HG02642 (cell line): ENCODE measurements around the gene CYB5RL.
"Not testable (repeated sequence)": the region's sequence is repeated elsewhere in the genome, so short reads cannot be mapped to it uniquely, and the experiment has no call there.

Experiments used
- ATAC-seq: cut with Tn5 transposase; IDR thresholded peaks from one replicate; pipeline ENCODE4 v1.9.1; 2021; ENCODE audit warnings: mild to moderate bottlenecking; ENCODE audit not compliant: unreplicated experiment, poor library complexity

The CYB5RL gene

DNA sequence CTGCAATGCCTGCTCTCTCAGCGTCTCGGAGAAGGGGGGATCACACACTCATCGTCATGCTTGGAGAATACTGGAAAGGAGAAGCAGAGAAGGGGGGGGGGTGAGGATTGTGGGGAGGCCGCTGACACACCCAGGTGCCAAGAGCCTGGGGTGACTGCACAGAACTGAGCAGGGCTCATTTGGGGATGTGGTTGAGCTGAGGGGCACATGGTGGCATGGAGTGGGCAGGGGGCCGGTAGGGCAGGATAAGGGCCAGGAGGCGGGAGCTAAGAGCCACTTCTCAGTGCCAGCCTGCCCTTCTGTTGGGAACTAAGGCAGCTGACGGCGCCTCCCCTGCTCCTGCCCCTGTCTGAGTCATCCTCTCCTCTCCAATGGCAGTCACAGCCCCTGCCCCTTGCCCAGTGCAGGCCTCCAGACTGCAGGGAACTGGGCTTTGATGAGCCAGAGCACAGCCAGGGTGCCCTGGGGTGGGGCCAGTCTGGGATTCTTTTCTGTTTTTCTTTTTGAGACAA, 27.3 kb upstream of the CYB5RL start:
- no peak for ATAC-seq

DNA sequence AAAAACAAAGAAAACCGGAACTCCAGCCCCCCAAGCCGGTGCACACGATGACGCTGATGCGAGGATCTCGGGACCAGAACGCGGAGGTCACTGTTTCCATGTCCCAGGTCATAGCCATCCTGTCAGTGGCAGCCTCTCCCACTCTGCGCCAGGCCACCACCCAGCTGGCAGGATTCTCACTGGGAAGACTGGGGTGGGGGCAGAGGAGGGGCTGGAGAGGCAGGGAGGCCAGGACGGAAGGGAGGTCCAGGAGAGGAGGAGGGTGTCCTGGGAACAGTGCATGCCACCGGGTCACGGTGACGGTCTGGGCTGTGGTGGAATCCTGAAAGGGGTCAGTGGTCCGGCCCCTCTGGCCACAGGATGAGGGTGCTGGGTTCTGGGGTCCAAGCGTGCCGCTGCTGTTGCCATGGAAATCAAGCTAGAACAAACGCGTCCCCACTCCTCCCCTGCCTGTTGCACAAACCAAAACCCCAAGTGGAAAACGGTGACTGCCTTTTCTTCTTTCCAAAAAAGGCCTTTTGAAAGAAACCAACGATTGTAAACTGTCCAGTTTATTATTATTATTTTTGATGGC, 26.2 kb upstream of the CYB5RL start:
- ATAC-seq: no peak

DNA sequence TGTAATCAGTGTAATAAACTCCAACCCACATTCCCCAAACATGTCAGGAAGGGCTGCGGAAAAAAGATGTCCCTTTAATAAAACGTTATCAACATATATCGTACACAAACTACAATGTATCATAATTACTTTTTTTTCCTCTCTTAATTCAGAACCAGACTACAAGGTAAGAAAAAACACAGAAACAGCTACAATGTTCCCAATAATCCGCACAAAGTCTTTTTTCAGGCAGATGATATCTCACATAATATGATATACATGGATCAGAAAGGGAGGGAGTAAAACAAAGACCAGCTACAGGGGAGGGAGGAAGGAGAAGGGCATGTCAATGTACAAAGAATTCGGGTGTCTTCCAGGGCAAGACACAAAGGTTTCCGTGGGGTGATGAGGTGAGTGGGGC, 25.5 kb upstream of the CYB5RL start:
- no peak for ATAC-seq

DNA sequence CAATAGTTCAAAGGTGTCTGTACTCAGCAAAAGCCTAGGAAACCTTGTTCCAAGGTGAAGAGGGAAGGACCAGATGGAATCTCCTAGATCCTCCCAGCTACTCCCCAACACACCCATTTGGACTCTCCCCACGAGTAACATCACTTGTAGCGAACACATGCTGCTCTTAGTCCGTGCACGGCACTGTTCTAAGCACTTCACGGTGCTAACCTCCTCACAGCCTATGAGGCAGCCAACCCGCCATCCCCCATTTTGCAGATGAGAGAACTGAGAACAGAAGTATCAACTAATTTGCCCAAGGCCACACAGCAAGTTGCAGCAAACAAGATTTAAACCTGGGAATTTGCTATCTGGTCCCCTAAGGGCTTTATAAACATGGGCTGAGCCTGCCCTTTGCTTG, 24.4 kb upstream of the CYB5RL start:
- ATAC-seq: no peak

DNA sequence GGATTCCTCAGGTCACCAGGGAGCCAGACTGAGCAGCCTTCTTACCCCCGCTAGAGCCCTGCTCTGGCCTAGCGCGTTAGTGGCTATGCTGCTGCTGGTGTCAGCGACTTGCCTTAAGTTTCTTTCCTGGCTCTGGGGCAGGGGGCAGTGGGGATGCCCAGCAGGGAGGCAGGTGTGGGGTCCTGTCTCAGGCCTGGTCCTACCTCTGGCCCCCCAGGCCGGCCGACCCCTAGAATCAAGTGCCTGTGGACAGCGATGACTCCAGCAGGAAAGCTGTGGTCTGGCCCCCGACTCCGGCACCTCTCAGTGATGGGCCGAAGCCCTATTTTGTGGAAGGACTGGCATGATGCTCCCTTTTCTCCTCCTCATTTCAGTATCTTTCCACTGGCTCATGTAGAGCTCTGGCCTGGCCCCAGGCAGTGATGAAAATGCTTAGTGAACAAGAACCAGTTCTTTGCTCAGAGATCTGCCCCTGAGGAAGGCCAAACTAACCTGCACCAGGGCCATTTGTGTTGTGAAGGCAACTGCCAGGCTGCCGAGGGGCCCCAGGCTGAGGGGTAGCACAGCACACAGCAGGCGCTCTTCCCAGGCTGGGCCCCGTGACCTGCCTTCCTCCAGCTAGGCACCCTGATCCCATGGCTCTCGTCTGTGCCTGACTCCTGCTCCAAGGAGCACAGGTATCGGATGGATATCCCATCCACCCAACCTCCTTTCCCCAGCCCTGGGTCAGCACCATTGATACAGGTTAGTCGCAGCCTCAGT, 23.8 kb upstream of the CYB5RL start:
- no peak for ATAC-seq

DNA sequence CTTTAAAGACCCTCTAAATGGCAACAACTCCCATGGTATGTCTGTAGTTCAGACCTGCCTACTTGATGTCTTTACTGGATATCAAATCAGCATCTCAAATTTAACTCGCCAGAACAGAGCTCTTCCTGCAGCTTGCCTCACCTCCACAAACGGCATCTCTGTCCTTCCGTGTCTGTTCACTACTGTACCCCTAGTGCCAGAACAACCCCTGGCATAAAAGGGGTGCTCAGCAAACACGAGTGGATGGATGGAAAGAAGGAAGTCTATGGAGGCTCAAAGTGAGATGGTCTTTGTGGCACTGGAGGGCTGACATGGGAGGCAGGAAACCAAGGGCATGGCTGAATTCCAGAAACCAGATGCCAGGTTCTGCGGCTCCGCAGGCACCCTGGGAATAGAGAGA, 22.9 kb upstream of the CYB5RL start:
- no peak for ATAC-seq

DNA sequence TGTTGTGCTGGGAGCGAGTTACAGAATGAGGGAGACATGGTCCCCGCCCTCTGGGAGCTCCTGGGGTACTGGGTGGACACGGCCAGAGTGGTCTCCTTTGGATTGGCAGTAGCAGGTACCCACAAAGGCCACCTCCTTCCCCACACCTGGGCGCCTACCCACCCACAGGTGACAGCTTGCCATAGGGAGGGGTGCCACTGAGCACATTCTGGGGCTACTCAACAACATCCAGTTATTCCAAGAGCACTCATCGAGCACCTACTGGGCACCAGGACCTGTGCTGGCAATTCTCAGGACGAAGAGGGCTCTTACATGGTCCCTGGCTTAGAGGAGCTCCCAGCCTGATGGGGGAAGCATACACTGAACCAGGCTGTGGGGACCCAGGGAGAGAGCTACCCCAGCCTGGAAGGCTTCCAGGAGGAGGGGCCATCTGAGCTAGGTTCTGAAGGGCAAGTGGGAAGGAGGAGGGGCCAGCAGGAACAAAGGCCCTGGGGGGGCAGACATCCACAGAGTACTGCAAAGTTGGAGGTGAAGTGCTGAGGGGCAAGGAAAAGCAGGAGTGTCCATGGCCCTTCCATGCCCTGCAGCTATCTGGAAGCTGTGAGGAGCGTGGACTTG, 22.1 kb upstream of the CYB5RL start:
- no peak for ATAC-seq

DNA sequence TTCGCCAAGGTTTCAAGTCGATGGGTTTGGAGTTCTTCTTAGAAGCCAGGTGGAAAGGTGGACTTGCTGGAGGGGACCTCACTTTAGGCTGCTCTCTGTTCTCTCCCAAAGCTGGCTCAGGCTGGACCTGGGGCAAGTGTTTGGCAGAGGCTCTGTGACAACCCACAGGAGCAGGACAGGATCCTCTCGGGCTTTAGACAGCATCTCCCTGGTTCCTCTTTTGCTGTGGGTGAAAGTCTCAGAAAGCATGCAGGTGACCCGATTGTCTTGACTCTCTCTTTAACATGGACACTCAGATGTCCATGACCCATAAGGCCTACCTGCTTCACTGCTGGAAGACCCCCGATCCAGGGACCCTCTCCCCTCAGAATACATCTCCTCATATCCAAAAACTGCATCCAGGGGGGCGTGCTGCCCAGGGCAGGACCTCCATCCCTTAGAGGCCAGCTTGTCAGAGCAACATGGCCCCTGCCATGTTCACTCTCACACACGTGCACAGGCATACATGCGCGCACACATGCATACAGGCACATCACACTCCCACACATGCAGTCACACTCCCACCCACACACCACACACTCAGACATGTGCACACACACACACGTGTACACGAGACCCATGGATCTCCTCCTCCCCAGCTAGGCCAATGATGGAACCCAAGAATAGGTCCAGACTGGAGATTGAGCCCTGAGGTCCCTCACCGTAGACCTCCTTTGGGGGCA, 21.4 kb upstream of the CYB5RL start:
- no peak for ATAC-seq

DNA sequence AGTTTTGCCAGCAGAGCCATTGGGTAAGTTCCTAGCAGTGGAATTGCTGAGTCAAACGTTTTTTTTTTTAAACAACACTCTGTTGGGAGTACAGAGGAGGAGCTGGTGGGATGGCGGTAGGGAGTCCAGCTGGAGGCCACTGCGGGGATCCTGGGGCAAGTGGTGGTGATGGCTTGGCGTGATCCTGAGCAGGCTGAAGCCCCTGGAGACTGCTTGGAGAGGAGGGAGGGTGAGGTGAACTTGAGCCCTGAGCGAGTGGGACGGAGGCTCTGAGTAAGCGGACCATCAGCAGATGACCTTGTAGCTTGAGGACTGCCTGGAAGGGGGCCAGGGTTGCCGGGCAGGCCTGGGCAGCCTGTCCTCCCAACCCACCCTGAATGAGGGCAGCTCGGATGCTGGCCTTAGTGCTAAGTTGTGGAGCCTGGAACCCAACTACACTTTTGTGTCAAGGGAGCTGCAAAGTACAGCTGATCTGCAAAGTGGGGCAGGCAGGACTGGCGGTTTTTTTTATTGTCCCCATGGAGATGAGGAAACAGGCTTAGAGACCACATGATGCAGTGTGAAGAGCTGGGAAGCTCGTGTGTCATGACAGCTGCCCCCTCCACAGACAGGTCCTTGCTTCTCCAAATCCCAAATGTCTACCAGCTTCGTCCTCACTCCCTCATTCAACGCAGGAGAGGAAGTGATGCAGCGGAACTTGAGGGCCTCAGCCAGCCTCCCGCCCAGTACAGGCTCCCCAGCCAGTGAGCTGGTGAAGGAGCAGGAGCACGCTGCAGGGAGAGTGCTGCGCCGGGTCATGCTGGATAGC, 20.4 kb upstream of the CYB5RL start:
- ATAC-seq: no peak

DNA sequence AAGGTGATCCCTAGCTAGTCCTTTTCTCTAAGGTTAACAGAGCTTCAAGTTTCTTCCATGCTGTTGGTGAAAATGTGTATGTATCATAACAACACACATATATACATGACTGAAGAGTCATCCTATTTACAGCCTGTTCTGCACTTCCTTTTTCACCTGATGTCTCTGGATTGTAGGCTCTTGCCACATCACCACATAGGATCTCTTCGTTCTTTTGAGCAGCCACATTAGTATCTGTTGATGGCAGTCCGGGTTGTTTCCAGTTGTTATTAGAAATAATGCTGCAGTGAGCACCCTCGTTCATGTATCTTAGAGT, 19.8 kb upstream of the CYB5RL start:
- no peak for ATAC-seq

DNA sequence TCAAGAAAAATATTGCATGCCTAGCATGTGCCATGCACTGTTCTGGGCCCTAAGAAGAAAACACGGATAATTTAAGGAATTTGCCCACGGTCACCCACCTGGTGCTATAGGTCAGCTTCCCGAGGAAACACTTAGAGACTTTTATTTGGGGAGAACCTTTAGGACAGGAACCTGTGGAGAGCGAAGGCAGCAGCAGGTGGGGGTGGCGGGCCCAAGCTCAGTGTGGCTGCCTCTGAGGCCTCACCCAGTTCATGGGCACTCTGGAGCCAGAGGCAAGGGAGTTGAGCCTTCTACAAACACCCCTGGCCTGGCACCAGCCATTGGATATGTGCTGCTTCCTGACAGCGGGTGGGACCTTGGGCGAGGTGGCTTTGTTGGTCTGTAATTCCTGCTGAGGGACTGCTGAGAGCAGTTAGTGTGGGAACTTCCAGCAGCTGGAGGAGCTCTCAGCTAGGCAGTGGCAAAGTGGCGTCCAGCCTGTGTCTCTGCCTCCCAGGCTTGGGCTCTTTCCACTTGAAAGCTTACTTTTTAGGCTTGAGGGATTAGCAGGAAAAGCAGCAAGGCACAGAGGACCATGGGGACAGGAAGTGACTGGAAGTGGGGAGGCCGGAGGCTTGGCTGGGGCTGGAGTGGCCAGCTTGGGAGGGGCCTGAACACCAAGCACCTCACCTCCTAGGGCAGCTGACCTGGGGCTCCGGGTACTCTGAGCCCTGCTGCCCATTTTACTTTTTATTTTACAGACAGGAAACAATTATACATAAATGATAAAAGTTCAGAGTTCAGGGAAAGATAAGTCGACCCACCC, 19.3 kb upstream of the CYB5RL start:
- ATAC-seq: no peak

DNA sequence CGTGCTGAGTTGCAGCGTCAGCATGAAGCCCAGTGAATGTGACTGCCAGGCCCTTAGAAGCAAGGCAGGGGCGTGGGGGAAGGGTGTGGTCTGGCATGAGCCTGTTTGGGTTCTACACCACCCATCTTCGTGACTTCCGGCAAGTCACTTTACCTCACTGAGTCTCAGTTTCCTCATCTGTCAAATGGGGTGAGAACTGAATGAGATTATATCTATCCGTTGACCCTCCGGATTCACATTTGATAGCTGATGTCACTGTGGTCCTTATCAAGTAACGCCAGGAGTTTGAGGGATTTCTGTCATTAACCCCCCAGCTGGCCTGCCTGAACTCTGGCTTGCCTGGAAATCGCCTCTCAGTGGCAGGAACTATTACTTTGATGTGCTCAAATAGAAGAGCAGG, 15.7 kb upstream of the CYB5RL start:
- no peak for ATAC-seq

DNA sequence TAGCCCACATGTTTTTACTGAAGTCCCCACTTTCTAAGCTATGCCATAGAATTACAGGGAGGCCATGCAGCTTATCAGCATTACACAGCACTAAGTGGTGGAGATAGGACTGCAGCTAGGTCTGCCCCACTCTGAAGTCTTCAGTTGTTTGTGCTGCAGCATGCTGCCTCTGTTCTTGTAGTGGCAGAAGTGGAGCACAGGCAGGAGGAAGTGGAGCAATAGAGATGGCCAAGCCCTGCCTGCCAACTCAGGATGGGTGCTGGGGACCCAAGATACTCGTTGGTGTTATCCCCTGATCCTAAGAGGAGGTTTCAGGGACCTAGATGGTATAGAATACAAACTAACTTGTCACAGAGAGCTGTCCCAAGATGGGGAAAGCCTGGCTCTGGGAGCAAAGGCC, 13.0 kb upstream of the CYB5RL start:
- no peak for ATAC-seq

DNA sequence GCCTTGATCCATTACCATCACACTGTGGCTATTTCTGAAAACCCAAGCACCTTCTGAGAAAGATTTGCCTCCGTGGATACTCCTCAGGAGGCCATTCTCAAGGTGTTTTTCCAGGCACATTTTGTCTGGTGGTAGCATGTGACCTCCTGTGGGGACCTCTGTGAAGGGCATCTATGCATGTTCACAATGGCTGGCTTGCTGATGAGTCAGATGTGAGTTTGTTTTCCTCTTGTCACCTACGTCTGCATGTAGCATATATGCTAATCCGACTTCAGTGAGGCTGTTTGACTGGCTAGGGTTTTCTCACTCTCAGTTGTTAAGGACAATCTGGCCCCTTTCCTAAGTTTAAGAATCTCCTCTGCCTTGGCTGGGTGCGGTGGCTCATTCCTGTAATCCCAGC, 8.1 kb upstream of the CYB5RL start:
- ATAC-seq: not testable (repeated sequence)

DNA sequence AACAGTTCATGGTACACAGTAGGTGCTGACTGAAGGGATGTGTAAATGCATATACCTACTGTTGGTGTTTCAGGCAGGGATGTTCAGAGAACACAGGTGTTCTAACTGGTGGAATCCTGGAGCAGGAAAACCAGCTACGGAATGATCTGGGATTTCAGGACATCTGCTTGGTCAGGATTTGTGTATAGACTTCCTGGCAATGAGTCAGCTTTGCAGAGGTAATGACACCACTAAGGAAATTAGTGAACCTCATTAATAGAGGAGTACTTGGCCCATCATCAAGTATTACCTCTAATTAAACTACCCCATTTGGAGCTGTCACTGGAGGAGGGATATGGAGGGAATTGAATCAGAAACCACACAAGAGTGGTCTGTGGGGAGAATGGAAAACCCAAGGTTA, 7.5 kb upstream of the CYB5RL start:
- no peak for ATAC-seq

DNA sequence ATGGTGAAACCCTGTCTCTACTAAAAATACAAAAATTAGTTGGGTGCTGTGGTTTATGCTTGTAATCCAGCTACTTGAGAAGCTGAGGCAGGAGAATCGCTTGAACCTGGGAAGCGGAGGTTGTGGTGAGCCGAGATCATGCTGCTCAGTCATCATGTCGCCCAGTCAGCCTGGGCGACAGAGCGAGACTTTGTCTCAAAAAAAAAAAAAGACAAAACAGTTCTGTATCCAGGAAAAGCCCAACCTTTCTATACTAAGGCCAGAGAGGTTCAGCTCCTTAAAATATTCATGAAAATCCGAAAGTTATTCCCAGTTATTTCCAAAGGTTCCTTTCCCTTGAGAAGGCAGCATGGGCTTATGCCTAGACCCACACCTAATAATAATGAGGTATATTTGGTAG, 4.4 kb upstream of the CYB5RL start:
- no peak for ATAC-seq

DNA sequence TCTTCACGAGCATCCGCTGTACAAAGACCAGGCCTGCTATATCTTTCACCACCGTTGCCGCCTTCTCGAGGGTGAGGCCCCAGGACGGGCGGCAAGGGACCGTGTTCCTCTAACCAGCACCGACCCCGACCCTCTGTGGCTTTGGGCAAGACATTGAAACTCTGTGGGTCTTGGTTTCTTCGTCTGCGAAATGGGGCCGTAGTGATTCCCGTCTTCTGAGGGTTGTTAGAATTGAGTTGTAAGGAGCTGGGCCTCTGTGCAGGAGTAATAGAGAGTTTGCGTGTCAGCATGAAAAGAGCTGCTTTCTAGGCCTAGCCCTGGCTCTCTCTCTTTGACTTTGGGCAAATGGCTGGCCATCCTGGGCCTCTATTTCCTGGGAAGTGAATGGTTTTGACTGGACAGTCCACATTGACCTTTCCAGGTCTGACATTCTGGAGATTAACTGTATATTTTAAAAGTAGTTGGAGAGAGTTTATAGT, 728 bp upstream of the CYB5RL start:
- ATAC-seq: peak; percentile 16

DNA sequence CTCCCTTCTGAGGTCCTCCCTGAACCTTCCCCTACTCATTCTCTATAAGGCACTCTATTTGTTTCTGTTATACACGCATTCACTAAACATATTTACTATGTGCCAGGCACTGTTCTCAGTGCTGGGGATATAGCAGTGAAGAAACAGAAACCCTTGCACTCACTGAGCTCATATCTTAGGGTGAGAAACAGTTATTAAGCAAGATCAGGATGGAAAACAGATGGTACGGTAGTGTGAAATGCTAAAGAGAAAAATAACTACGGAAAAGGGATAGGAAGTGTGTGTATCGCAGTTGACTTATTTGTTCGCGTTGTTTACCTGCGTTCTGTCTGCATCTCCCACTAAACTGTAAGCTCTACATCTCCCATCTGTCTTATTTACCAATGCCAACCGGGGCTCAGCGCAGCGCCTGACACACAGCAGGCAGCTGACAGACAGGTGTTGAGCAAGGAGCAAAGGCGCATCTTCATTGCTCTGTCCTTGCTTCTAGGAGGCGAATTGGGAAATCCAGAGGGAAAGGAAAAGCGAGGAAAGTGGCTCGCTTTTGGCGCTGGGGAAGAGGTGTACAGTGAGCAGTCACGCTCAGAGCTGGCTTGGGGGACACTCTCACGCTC, 572 bp downstream of the CYB5RL start:
- peak; percentile 2 for ATAC-seq

DNA sequence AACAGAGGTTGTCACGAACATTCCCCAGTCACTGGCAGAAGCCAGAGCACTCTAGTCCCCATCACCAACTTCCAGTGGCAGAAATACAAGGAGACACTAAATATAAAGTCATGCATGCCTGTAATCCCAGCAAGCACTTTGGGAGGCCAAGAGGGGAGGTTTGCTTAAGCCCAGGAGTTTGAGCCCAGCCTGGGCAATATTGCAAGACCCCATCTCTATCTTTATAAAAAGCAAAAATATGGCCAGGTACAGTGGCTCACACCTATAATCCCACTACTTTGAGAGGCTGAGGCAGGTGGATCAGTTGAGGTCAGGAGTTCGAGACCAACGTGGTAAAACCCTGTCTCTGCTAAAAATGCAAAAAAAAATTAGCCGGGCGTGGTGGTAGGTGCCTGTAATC, 6.4 kb downstream of the CYB5RL start:
- no peak for ATAC-seq
